H1 (cell line): Measurements from ENCODE around the gene GALNTL6. TPM values are rescaled to one million over a fixed set of nuclear protein-coding genes. Genes with fewer than 3 reads are reported as not detected.
"Not testable (repeated sequence)": the region's sequence is repeated elsewhere in the genome, so short reads cannot be mapped to it uniquely, and the experiment has no call there.

Source experiments
- CTCF ChIA-PET: fragments of 300-600 bp; sonication (Branson Sonifier 250); formaldehyde crosslinking; loops from one replicate; lab custom pipeline; 2021; ENCODE audit not compliant: partially characterized antibody; lab: Charles Lee
- POLR2A ChIA-PET: fragments of 300-600 bp; sonication (Branson Sonifier 250); formaldehyde crosslinking; loops from one replicate; lab custom pipeline; 2021; ENCODE audit warnings: inconsistent platforms; ENCODE audit not compliant: partially characterized antibody; lab: Charles Lee
- DNase-seq, 2 experiments: peaks; one replicate each; pipeline versions ENCODE4 v3.0.0 to v3.0.0-alpha.2; 2010 to 2022; ENCODE audit warnings: low spot score in 2 of 2, low read depth in 1 of 2, mixed read lengths in 1 of 2
- FAIRE-seq: peaks from 2 replicates; lab custom pipeline; 2011; peaks lifted over from hg19 to GRCh38; lab: Jason Lieb, UNC
- H2AFZ ChIP-seq: 2 replicates; pipeline ENCODE4 v1.8.1; 2012; ENCODE audit warnings: low read length, inconsistent platforms
- H2AK5ac ChIP-seq: 2 replicates; pipeline ENCODE4 v1.6.1; 2013; ENCODE audit warnings: low read depth, low read length
- H2BK120ac ChIP-seq: replicated peaks from 2 replicates; pipeline ENCODE3; 2013; ENCODE audit warnings: low read depth, low read length, inconsistent platforms
- H2BK12ac ChIP-seq: 2 replicates; pipeline ENCODE4 v1.6.1; 2013; ENCODE audit warnings: low read depth, low read length
- H2BK15ac ChIP-seq: 2 replicates; pipeline ENCODE4 v1.6.1; 2013; ENCODE audit warnings: low read length
- H2BK20ac ChIP-seq: 2 replicates; pipeline ENCODE4 v1.6.1; 2013; ENCODE audit warnings: low read length
- H2BK5ac ChIP-seq: 2 replicates; pipeline ENCODE4 v1.6.1; 2013; ENCODE audit warnings: low read depth, low read length
- H3K14ac ChIP-seq: 2 replicates; pipeline ENCODE4 v1.6.1; 2013; ENCODE audit warnings: inconsistent platforms; ENCODE audit not compliant: insufficient read length
- H3K18ac ChIP-seq: 2 replicates; pipeline ENCODE4 v1.6.1; 2013; ENCODE audit warnings: low read length; ENCODE audit errors: extremely low read depth
- H3K23ac ChIP-seq: 2 replicates; pipeline ENCODE4 v1.6.1; 2013; ENCODE audit warnings: inconsistent platforms; ENCODE audit not compliant: insufficient read length
- H3K23me2 ChIP-seq: 2 replicates; pipeline ENCODE4 v1.6.1; 2013; ENCODE audit warnings: low read depth, low read length
- H3K27ac ChIP-seq: 2 replicates; pipeline ENCODE4 v1.6.1; 2011; ENCODE audit warnings: low read depth, low read length, inconsistent platforms
- H3K27me3 ChIP-seq, 4 experiments: replicated peaks in 1 of 4; 1 replicate in 1 of 4; 2 replicates in 3 of 4; pipeline versions ENCODE4 v1.6.1 to v1.8.1; 2011 to 2013; ENCODE audit warnings: low read length in 3 of 4, mild to moderate bottlenecking in 3 of 4, inconsistent platforms in 2 of 4, mixed read lengths in 2 of 4, moderate library complexity in 1 of 4; ENCODE audit not compliant: control insufficient read depth in 3 of 4, insufficient read depth in 3 of 4; ENCODE audit errors: extremely low read depth in 1 of 4
- H3K36me3 ChIP-seq, 4 experiments: 2 replicates each; pipeline versions ENCODE4 v1.6.1 to v1.8.1; 2011 to 2013; ENCODE audit warnings: mild to moderate bottlenecking in 4 of 4, low read length in 3 of 4, moderate library complexity in 2 of 4, control low read depth in 1 of 4, inconsistent platforms in 1 of 4; ENCODE audit not compliant: insufficient read depth in 4 of 4, control insufficient read depth in 2 of 4
- H3K4ac ChIP-seq: replicated peaks from 2 replicates; pipeline ENCODE3; 2013; ENCODE audit warnings: low read length, low read depth, mixed read lengths, inconsistent platforms; ENCODE audit not compliant: insufficient read length
- H3K4me1 ChIP-seq, 4 experiments: replicated peaks in 1 of 4; 1 replicate in 1 of 4; 2 replicates in 3 of 4; pipeline versions ENCODE4 v1.6.1 to v1.8.1; 2011 to 2013; ENCODE audit warnings: low read length in 3 of 4, inconsistent platforms in 2 of 4, mixed read lengths in 1 of 4; ENCODE audit not compliant: insufficient read depth in 4 of 4, control insufficient read depth in 3 of 4
- H3K4me2 ChIP-seq, 2 experiments: 2 replicates each; pipeline versions ENCODE4 v1.6.1 to v1.8.1; 2011 to 2013; ENCODE audit warnings: low read depth in 2 of 2, low read length in 2 of 2, control low read depth in 1 of 2, inconsistent platforms in 1 of 2, mild to moderate bottlenecking in 1 of 2; ENCODE audit not compliant: insufficient read depth in 1 of 2
- H3K4me3 ChIP-seq, 4 experiments: fragments of 200-600, 300-600 bp in 1 of 4; sonication (generic), shearing (Covaris generic), sonication (Bioruptor Twin) in 1 of 4; 2 replicates each; pipeline versions ENCODE4 v1.5.1 to v1.8.1; 2011 to 2016; ENCODE audit warnings: low read length in 4 of 4, low read depth in 3 of 4, control low read depth in 2 of 4, inconsistent platforms in 2 of 4, mild to moderate bottlenecking in 2 of 4, mixed read lengths in 1 of 4, moderate library complexity in 1 of 4; ENCODE audit not compliant: insufficient read depth in 2 of 4; ENCODE audit errors: extremely low read depth in 1 of 4
- H3K56ac ChIP-seq: replicated peaks from 2 replicates; pipeline ENCODE3; 2013; ENCODE audit warnings: low read depth, mild to moderate bottlenecking, mixed read lengths, low read length, inconsistent platforms; ENCODE audit not compliant: insufficient read length
- H3K79me1 ChIP-seq: 2 replicates; pipeline ENCODE4 v1.6.1; 2013; ENCODE audit warnings: low read depth, low read length, control low read depth
- H3K79me2 ChIP-seq, 2 experiments: 2 replicates each; pipeline versions ENCODE4 v1.6.1 to v1.8.1; 2012 to 2013; ENCODE audit warnings: low read length in 2 of 2, mild to moderate bottlenecking in 2 of 2, inconsistent platforms in 1 of 2; ENCODE audit not compliant: insufficient read depth in 2 of 2, control insufficient read depth in 1 of 2
- H3K9ac ChIP-seq, 4 experiments: replicated peaks in 1 of 4; 1 replicate in 1 of 4; 2 replicates in 3 of 4; pipeline versions ENCODE4 v1.6.1 to v1.8.1; 2011 to 2013; ENCODE audit warnings: low read depth in 3 of 4, low read length in 3 of 4, control low read depth in 2 of 4, mild to moderate bottlenecking in 2 of 4, moderate library complexity in 2 of 4, inconsistent platforms in 1 of 4; ENCODE audit errors: extremely low read depth in 1 of 4
- H3K9me3 ChIP-seq, 2 experiments: 2 replicates each; pipeline versions ENCODE4 v1.6.1 to v1.8.1; 2012 to 2013; ENCODE audit warnings: mild to moderate bottlenecking in 2 of 2, moderate library complexity in 2 of 2, control low read depth in 1 of 2, inconsistent platforms in 1 of 2, low read depth in 1 of 2, low read length in 1 of 2, mixed read lengths in 1 of 2; ENCODE audit not compliant: insufficient read depth in 2 of 2
- H4K20me1 ChIP-seq, 2 experiments: replicated peaks in 1 of 2; 2 replicates each; pipeline versions ENCODE3 to v1.8.1; 2011 to 2013; ENCODE audit warnings: inconsistent platforms in 2 of 2, low read length in 2 of 2, mild to moderate bottlenecking in 1 of 2; ENCODE audit not compliant: insufficient read depth in 2 of 2, control insufficient read depth in 1 of 2
- H4K5ac ChIP-seq: 2 replicates; pipeline ENCODE4 v1.6.1; 2013; ENCODE audit warnings: low read length, low read depth, mixed read lengths, inconsistent platforms; ENCODE audit not compliant: insufficient read length
- H4K8ac ChIP-seq: 2 replicates; pipeline ENCODE4 v1.8.0; 2013; ENCODE audit warnings: mild to moderate bottlenecking, moderate library complexity, low read length, inconsistent platforms; ENCODE audit not compliant: insufficient read depth; ENCODE audit errors: extremely low read depth
- H4K91ac ChIP-seq: replicated peaks from 2 replicates; pipeline ENCODE3; 2013; ENCODE audit warnings: low read length, mixed read lengths, inconsistent platforms; ENCODE audit not compliant: insufficient read length
- WGBS, 2 experiments: shearing (Covaris generic) in 1 of 2; methylation state at CpG; one replicate each; pipeline versions ENCODE4 v1.1.6 to v1.1.7; 2013 to 2015; ENCODE audit warnings: low lambda C conversion rate in 2 of 2, mixed read lengths in 2 of 2, inconsistent platforms in 1 of 2, low coverage in 1 of 2, missing lambda C conversion rate in 1 of 2; ENCODE audit not compliant: insufficient replicate concordance in 2 of 2, insufficient coverage in 1 of 2, insufficient read length in 1 of 2; ENCODE audit errors: extremely low coverage in 1 of 2, missing lambda C conversion rate in 1 of 2; 5-methylcytosine and 5-hydroxymethylcytosine counted together
- polyA plus RNA-seq, 7 experiments: library from polyadenylated mRNA; depleted of rRNA in 3 of 7; stranded (reverse) in 5 of 7; unstranded in 2 of 7; fragments of >200 nt in 5 of 7; fragments of 200-250 nt in 2 of 7; gene quantifications; 1 replicate in 5 of 7; 2 replicates in 1 of 7; 4 replicates in 1 of 7; pipeline versions ENCODE4 v1.2.1 to v1.2.3, GENCODE V29; 2011 to 2013; ENCODE audit warnings: missing spikeins in 2 of 7, mixed read lengths in 2 of 7
- total RNA-seq: library from RNA; stranded (reverse); fragmentation: NEBNext Ultra II Directional; extraction: Animal tissue kit (Norgen Biotek cat#: 25700); gene quantifications from 2 replicates; pipeline ENCODE4 v1.2.1, GENCODE V29; 2021

Gene GALNTL6
- total and polyA plus RNA-seq, 2 of the 8 experiments (the other 6 are each of a cell fraction or from before 2014, with no cell fraction given) = 0.03 to 0.32 TPM

GRCh38 chr4:173042139-173042538, 1228.9 kb downstream of the GALNTL6 start:
- H2AFZ ChIP-seq, H3K56ac ChIP-seq, H3K14ac ChIP-seq, H3K9ac ChIP-seq, POLR2A ChIA-PET, H3K9me3 ChIP-seq, H4K8ac ChIP-seq, H4K91ac ChIP-seq, H3K4me2 ChIP-seq, H2BK5ac ChIP-seq, H3K79me2 ChIP-seq, H3K27me3 ChIP-seq, H3K79me1 ChIP-seq, H3K4ac ChIP-seq, FAIRE-seq, H3K23ac ChIP-seq, DNase-seq, H3K18ac ChIP-seq, H2AK5ac ChIP-seq, H3K27ac ChIP-seq, H2BK15ac ChIP-seq, H2BK20ac ChIP-seq, H3K36me3 ChIP-seq, H2BK120ac ChIP-seq, H4K5ac ChIP-seq, H3K4me3 ChIP-seq, H3K23me2 ChIP-seq, H2BK12ac ChIP-seq, CTCF ChIA-PET, H4K20me1 ChIP-seq: not testable (repeated sequence)
- WGBS, 2 experiments = 96% methylated on average over 1 of the region's 1 CpG; no CpG with 5 or more reads in 1 of the 2 experiments
- peaks cover 1 to 15% (median 5%) of the 10 kb centered on the region in 4 experiments; a peak in 5 of 7 replicates for H3K4me1 ChIP-seq
